ENCODE results near the gene CFAP206.

DNA sequence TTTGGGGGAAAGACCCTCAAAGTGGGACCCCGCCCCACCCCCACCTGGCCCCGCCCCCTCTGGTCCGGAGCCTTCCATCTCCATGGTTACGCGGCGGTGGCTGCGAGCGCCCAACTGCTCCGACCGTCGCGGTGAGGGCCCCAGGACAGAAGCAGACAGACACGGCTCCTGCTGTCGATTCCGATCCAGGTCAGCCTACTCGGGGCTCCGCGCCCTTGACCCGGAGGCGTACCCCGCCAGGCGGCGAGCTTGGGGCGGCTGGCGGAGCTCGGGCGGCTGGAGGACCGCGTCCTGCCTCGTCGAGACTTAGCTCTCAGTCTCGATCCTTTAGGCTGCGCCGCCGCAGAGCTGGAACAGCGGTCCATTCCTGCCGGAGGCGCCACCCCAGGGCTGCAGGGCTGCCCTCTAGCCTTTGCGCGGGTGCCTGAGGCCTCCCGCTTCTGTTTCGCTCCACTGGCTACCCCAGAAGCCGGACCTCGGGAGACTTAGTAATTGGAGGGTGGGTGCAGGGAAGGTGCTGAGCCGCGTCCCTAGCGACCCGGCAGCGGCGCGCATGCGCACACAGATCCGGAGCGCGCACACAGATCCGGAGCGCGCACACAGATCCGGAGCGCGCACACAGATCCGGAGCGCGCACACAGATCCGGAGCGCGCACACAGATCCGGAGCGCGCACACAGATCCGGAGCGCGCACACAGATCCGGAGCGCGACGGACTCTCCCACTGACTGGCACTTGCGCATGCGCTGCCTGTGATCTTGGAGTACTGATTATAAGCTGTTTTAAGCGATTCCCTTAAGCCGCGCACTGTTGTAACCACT is at the start of gene CFAP206:
- TF ChIP-seq, protein P1, sequence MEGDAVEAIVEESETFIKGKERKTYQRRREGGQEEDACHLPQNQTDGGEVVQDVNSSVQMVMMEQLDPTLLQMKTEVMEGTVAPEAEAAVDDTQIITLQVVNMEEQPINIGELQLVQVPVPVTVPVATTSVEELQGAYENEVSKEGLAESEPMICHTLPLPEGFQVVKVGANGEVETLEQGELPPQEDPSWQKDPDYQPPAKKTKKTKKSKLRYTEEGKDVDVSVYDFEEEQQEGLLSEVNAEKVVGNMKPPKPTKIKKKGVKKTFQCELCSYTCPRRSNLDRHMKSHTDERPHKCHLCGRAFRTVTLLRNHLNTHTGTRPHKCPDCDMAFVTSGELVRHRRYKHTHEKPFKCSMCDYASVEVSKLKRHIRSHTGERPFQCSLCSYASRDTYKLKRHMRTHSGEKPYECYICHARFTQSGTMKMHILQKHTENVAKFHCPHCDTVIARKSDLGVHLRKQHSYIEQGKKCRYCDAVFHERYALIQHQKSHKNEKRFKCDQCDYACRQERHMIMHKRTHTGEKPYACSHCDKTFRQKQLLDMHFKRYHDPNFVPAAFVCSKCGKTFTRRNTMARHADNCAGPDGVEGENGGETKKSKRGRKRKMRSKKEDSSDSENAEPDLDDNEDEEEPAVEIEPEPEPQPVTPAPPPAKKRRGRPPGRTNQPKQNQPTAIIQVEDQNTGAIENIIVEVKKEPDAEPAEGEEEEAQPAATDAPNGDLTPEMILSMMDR (IDR thresholded peaks at IDR 0.05 in 8 of 11, conservative IDR thresholded peaks at IDR 0.05 in 3 of 11) = peak in 1 of 11 experiments; percentile 28
- TF ChIP-seq POLR2A (IDR thresholded peaks at IDR 0.05) (no peak), POLR2AphosphoS5 (IDR thresholded peaks at IDR 0.05) (peak; percentile 6 to 80 (median 65))

Measured in spleen (tissue), 7 donors.